Stimulated activated CD4-positive, alpha-beta T cell treated with anti-CD3 and anti-CD28 coated beads, Interleukin-2, amount 100 ng/mL, for 24 hours (primary cell): Measurements from ENCODE around the gene ZNG1E.
"Not testable (repeated sequence)": the region's sequence is repeated elsewhere in the genome, so short reads cannot be mapped to it uniquely, and the experiment has no call there.

Experiments used
- DNase-seq, 2 donors: peaks; one replicate each; pipeline ENCODE4 v3.0.0-alpha.2; 2020

The ZNG1E gene

GRCh38 chr9:65675589-65676021 is at the start of gene ZNG1E:
TSS of gene ZNG1E (plus strand) at chr9:65675928. CDS start at chr9:65675977, 49 bp downstream.
- peak; percentile 50 to 59 for DNase-seq

- DNase-seq, result not testable (repeated sequence)
These were observed 2.1 kb upstream of the ZNG1E start for GRCh38 chr9:65673579-65673978.

- DNase-seq, result not testable (repeated sequence)
These were observed 710 bp upstream of the ZNG1E start for GRCh38 chr9:65675018-65675417.

- peak in 1 of 2 donors; percentile 24 for DNase-seq
These were observed 661 bp downstream of the ZNG1E start for GRCh38 chr9:65676389-65676788.

GRCh38 chr9:65678533-65678932 is 2.8 kb downstream of the ZNG1E start:
- DNase-seq, result not testable (repeated sequence)

- DNase-seq, result not testable (repeated sequence)
These were observed 27.8 kb downstream of the ZNG1E start for GRCh38 chr9:65703550-65703949.

- not testable (repeated sequence) for DNase-seq
These were observed 38.7 kb downstream of the ZNG1E start for GRCh38 chr9:65714445-65714844.

- peak in 1 of 2 donors; percentile 2 for DNase-seq
These were observed 61.4 kb downstream of the ZNG1E start, which contains the start of gene FOXD4L4 for GRCh38 chr9:65737096-65737564. TSS of gene FOXD4L4 (plus strand) at chr9:65737146. CDS start at chr9:65737146, 0 bp downstream.

GRCh38 chr9:65738133-65738532 is 62.4 kb downstream of the ZNG1E start:
- not testable (repeated sequence) for DNase-seq
